Central memory CD8-positive, alpha-beta T cell (primary cell): ENCODE data around the gene LRRC36.
A peak's percentile ranks its signal among the peaks of the same experiment; 100 is the strongest.

Experiments
- ATAC-seq: fragments of 150-1000 bp; cut with Tn5 transposase; replicated peaks from 2 replicates; pipeline ENCODE4 v1.10.0; 2022; ENCODE audit warnings: mild to moderate bottlenecking, moderate FRiP score, moderate number of reproducible peaks; ENCODE audit not compliant: poor library complexity, severe bottlenecking; ENCODE audit errors: extremely low read depth
- DNase-seq, 2 donors: peaks; one replicate each; pipeline ENCODE4 v3.0.0; 2021; ENCODE audit warnings: low spot score in 2 of 2
- H3K27ac Mint-ChIP-seq: one replicate; pipeline ENCODE4 v1.8.0; 2022; ENCODE audit warnings: low read depth, mild to moderate bottlenecking, moderate library complexity, mixed read lengths
- H3K27me3 Mint-ChIP-seq: one replicate; pipeline ENCODE4 v1.8.0; 2022; ENCODE audit warnings: mixed read lengths
- H3K36me3 Mint-ChIP-seq: one replicate; pipeline ENCODE4 v1.8.0; 2022; ENCODE audit warnings: mild to moderate bottlenecking, moderate library complexity, mixed read lengths; ENCODE audit not compliant: insufficient read depth
- H3K4me1 Mint-ChIP-seq: one replicate; pipeline ENCODE4 v1.8.0; 2022; ENCODE audit warnings: mixed read lengths
- H3K4me3 Mint-ChIP-seq: one replicate; pipeline ENCODE4 v1.8.0; 2022; ENCODE audit warnings: mild to moderate bottlenecking, moderate library complexity, mixed read lengths
- H3K9me3 Mint-ChIP-seq: one replicate; pipeline ENCODE4 v1.8.0; 2022; ENCODE audit warnings: mixed read lengths

Gene LRRC36

GRCh38 chr16:67397812-67398545, 71.4 kb downstream of the LRRC36 start:
- Mint-ChIP-seq H3K4me1 (peaks cover 10% of the 10 kb centered on the region), H3K9me3 (no peaks in the 10 kb centered on the region), H3K27me3 (peaks cover 17% of the 10 kb centered on the region), H3K36me3 (peaks cover 3% of the 10 kb centered on the region), H3K4me3 (no peak overlapping the region), H3K27ac (no peak overlapping the region)
- ATAC-seq (no peak), DNase-seq (no peak)

GRCh38 chr16:67398546-67399217, 72.1 kb downstream of the LRRC36 start:
- peaks cover 8% of the 10 kb centered on the region for H3K4me1 Mint-ChIP-seq
- DNase-seq (no peak), ATAC-seq (no peak)
- no peaks in the 10 kb centered on the region for H3K9me3 Mint-ChIP-seq
- H3K27me3 Mint-ChIP-seq: peaks cover 22% of the 10 kb centered on the region
- peaks cover 3% of the 10 kb centered on the region for H3K36me3 Mint-ChIP-seq
- H3K27ac Mint-ChIP-seq: no peak overlapping the region
- H3K4me3 Mint-ChIP-seq: no peak overlapping the region

- Mint-ChIP-seq H3K9me3 (no peaks in the 10 kb centered on the region), H3K27ac (no peak overlapping the region), H3K36me3 (no peaks in the 10 kb centered on the region), H3K4me3 (no peak overlapping the region), H3K27me3 (peaks cover 19% of the 10 kb centered on the region), H3K4me1 (peaks cover 2% of the 10 kb centered on the region)
- ATAC-seq (peak; percentile 60), DNase-seq (no peak)
Measured at GRCh38 chr16:67399218-67399733, 72.7 kb downstream of the LRRC36 start.

GRCh38 chr16:67399749-67400704, 73.4 kb downstream of the LRRC36 start:
- Mint-ChIP-seq H3K4me3 (no peak overlapping the region), H3K4me1 (no peaks in the 10 kb centered on the region), H3K36me3 (no peaks in the 10 kb centered on the region), H3K27ac (no peak overlapping the region), H3K9me3 (no peaks in the 10 kb centered on the region), H3K27me3 (peaks cover 15% of the 10 kb centered on the region)
- no peak for ATAC-seq
- no peak for DNase-seq

GRCh38 chr16:67400901-67401300, 74.3 kb downstream of the LRRC36 start:
- DNase-seq (no peak), ATAC-seq (no peak)
- peaks cover 15% of the 10 kb centered on the region for H3K27me3 Mint-ChIP-seq
- H3K36me3 Mint-ChIP-seq: no peaks in the 10 kb centered on the region
- H3K9me3 Mint-ChIP-seq: no peaks in the 10 kb centered on the region
- H3K4me3 Mint-ChIP-seq: no peak overlapping the region
- H3K4me1 Mint-ChIP-seq: no peaks in the 10 kb centered on the region
- H3K27ac Mint-ChIP-seq: no peak overlapping the region

GRCh38 chr16:67403976-67404555, 77.5 kb downstream of the LRRC36 start:
- ATAC-seq (no peak), DNase-seq (no peak)
- H3K9me3 Mint-ChIP-seq: no peaks in the 10 kb centered on the region
- H3K36me3 Mint-ChIP-seq: no peaks in the 10 kb centered on the region
- peaks cover 18% of the 10 kb centered on the region for H3K27me3 Mint-ChIP-seq
- no peak overlapping the region for H3K27ac Mint-ChIP-seq
- H3K4me1 Mint-ChIP-seq: no peaks in the 10 kb centered on the region
- H3K4me3 Mint-ChIP-seq: no peak overlapping the region

GRCh38 chr16:67404740-67405226, 78.2 kb downstream of the LRRC36 start:
- no peaks in the 10 kb centered on the region for H3K4me1 Mint-ChIP-seq
- ATAC-seq (no peak), DNase-seq (no peak)
- H3K36me3 Mint-ChIP-seq: no peaks in the 10 kb centered on the region
- H3K27ac Mint-ChIP-seq: no peak overlapping the region
- H3K27me3 Mint-ChIP-seq: peaks cover 25% of the 10 kb centered on the region
- H3K9me3 Mint-ChIP-seq: no peaks in the 10 kb centered on the region
- H3K4me3 Mint-ChIP-seq: no peak overlapping the region

- Mint-ChIP-seq H3K4me3 (no peak overlapping the region), H3K36me3 (no peaks in the 10 kb centered on the region), H3K27me3 (peaks cover 25% of the 10 kb centered on the region), H3K4me1 (no peaks in the 10 kb centered on the region), H3K9me3 (no peaks in the 10 kb centered on the region), H3K27ac (no peak overlapping the region)
- DNase-seq (no peak), ATAC-seq (no peak)
Measured at GRCh38 chr16:67405336-67405735, 78.7 kb downstream of the LRRC36 start.

GRCh38 chr16:67406111-67406971, 79.7 kb downstream of the LRRC36 start:
- ATAC-seq (no peak), DNase-seq (no peak)
- no peak overlapping the region for H3K27ac Mint-ChIP-seq
- H3K4me1 Mint-ChIP-seq: no peaks in the 10 kb centered on the region
- H3K36me3 Mint-ChIP-seq: no peaks in the 10 kb centered on the region
- H3K27me3 Mint-ChIP-seq: peaks cover 25% of the 10 kb centered on the region
- no peaks in the 10 kb centered on the region for H3K9me3 Mint-ChIP-seq
- H3K4me3 Mint-ChIP-seq: no peak overlapping the region

GRCh38 chr16:67407176-67407787, 80.7 kb downstream of the LRRC36 start:
- ATAC-seq: no peak

GRCh38 chr16:67407788-67408452, 81.3 kb downstream of the LRRC36 start:
- H3K27ac Mint-ChIP-seq: no peak overlapping the region
- no peaks in the 10 kb centered on the region for H3K36me3 Mint-ChIP-seq

More at GRCh38 chr16:67407176-67407787, 80.7 kb downstream of the LRRC36 start:
- H3K9me3 Mint-ChIP-seq: no peaks in the 10 kb centered on the region
- H3K36me3 Mint-ChIP-seq: no peaks in the 10 kb centered on the region
- peaks cover 25% of the 10 kb centered on the region for H3K27me3 Mint-ChIP-seq
- H3K4me3 Mint-ChIP-seq: no peak overlapping the region
- no peak overlapping the region for H3K27ac Mint-ChIP-seq
- DNase-seq: no peak
- no peaks in the 10 kb centered on the region for H3K4me1 Mint-ChIP-seq

More at GRCh38 chr16:67407788-67408452, 81.3 kb downstream of the LRRC36 start:
- H3K27me3 Mint-ChIP-seq: peaks cover 20% of the 10 kb centered on the region
- DNase-seq (no peak), ATAC-seq (no peak)
- H3K4me1 Mint-ChIP-seq: no peaks in the 10 kb centered on the region
- H3K9me3 Mint-ChIP-seq: no peaks in the 10 kb centered on the region
- no peak overlapping the region for H3K4me3 Mint-ChIP-seq
